Measurements from ENCODE around the gene CALCOCO1. TPM values are rescaled to one million over a fixed set of nuclear protein-coding genes. Genes with fewer than 3 reads are reported as not detected.

The CALCOCO1 gene
- total and polyA plus RNA-seq, 2 of the 13 experiments (the other 11 are each of a cell fraction or from before 2014, with no cell fraction given), result 7.7 to 47.7 TPM

GRCh38 chr12:53675701-53676607, 51.3 kb downstream of the CALCOCO1 start, which contains the start of gene ATP5MC2 (continued):
- TF ChIP-seq HOXA7 (CRISPR knock-in tag; IDR thresholded peaks at IDR 0.05), result peak; percentile 87; the same call in 1 of the 2 replicates
- peak; percentile 6; the same call in 1 of the 2 replicates for TF ChIP-seq CENPBD1 (CRISPR knock-in tag; IDR thresholded peaks at IDR 0.05; ENCODE audit: borderline replicate concordance, low read depth)
- TF ChIP-seq SNAPC2 (CRISPR knock-in tag; IDR thresholded peaks at IDR 0.05), result peak; percentile 72
- no peak; the same call in 1 of the 2 replicates for TF ChIP-seq SIN3A (IDR thresholded peaks at IDR 0.05; ENCODE audit: borderline replicate concordance, low read depth, low read length)
- 0 out of 2 replicates have a peak, but pooled peaks have one; percentile 63 for TF ChIP-seq NFKBIZ (CRISPR knock-in tag; IDR thresholded peaks at IDR 0.05)
- peak; percentile 84 for TF ChIP-seq RXRA (CRISPR knock-in tag; IDR thresholded peaks at IDR 0.05)
- 0 out of 2 replicates have a peak, but pooled peaks have one; percentile 41 for TF ChIP-seq RNF219 (CRISPR knock-in tag; IDR thresholded peaks at IDR 0.05)
- TF ChIP-seq TBP (CRISPR knock-in tag; IDR thresholded peaks at IDR 0.05), result no peak
- peak; percentile 53 for TF ChIP-seq ZNF556 (CRISPR knock-in tag; IDR thresholded peaks at IDR 0.05; ENCODE audit: borderline replicate concordance)
- TF ChIP-seq TFDP2 (CRISPR knock-in tag; IDR thresholded peaks at IDR 0.05), result peak; percentile 69; the same call in 1 of the 2 replicates
- peak; percentile 90 for TF ChIP-seq RELA (CRISPR knock-in tag; IDR thresholded peaks at IDR 0.05)
- peak; percentile 100 for TF ChIP-seq ZNF687 (CRISPR knock-in tag; IDR thresholded peaks at IDR 0.05)
- peak; percentile 62; the same call in 1 of the 2 replicates for TF ChIP-seq ZNF362 (CRISPR knock-in tag; IDR thresholded peaks at IDR 0.05; ENCODE audit: borderline replicate concordance)
- peak; percentile 34 to 56; a peak in 3 of 4 replicates for TF ChIP-seq MAFK (conservative IDR thresholded peaks at IDR 0.05 in 1 of 2, IDR thresholded peaks at IDR 0.05 in 1 of 2; ENCODE audit: low read length in 2 of 2)
- 0 out of 2 replicates have a peak, but pooled peaks have one; percentile 69 for TF ChIP-seq KLF13 (CRISPR knock-in tag; IDR thresholded peaks at IDR 0.05)
- TF ChIP-seq ZSCAN29 (CRISPR knock-in tag; conservative IDR thresholded peaks at IDR 0.05), result peak; percentile 78; the same call in 1 of the 2 replicates
- no peak; the same call in 1 of the 2 replicates for TF ChIP-seq THAP8 (CRISPR knock-in tag; IDR thresholded peaks at IDR 0.05; ENCODE audit: borderline replicate concordance)

All from HepG2 (cell line).